Measurements from ENCODE around the gene ACSS1. TPM values are rescaled to one million over a fixed set of nuclear protein-coding genes. Genes with fewer than 3 reads are reported as not detected.

The ACSS1 gene
- total RNA-seq, 1 donor from 2014 or later = not detected

GRCh38 chr20:25076201-25076600 is 18.3 kb upstream of the ACSS1 start:
- H3K79me2 ChIP-seq (ENCODE audit: low read depth) = no peaks in the 10 kb centered on the region
- no peak overlapping the region for H3K4me3 Mint-ChIP-seq
- no peaks in the 10 kb centered on the region for H3K36me3 Mint-ChIP-seq
- no peaks in the 10 kb centered on the region for H3F3A ChIP-seq (ENCODE audit: low read depth)
- H3K9me3 ChIP-seq (ENCODE audit: low read depth) = no peaks in the 10 kb centered on the region
- H2AFZ ChIP-seq (replicated peaks) = no peak overlapping the region
- peaks cover 99% of the 10 kb centered on the region for H3K27me3 ChIP-seq
- no peak overlapping the region for H3K4me2 ChIP-seq
- H3K27ac ChIP-seq = no peak overlapping the region
- H3K27ac Mint-ChIP-seq = no peak overlapping the region
- TF ChIP-seq CTCF (IDR thresholded peaks at IDR 0.05) (no peak), EZH2phosphoT487 (IDR thresholded peaks at IDR 0.05) (no peak), EZH2 (IDR thresholded peaks at IDR 0.05) (no peak)
- peaks cover 5% of the 10 kb centered on the region for H3K9me3 Mint-ChIP-seq
- H3K9ac ChIP-seq = no peak overlapping the region
- peaks cover 2% of the 10 kb centered on the region for H3K4me1 Mint-ChIP-seq
- H3K36me3 ChIP-seq = no peaks in the 10 kb centered on the region
- no peaks in the 10 kb centered on the region for H3K4me1 ChIP-seq
- peaks cover 45% of the 10 kb centered on the region for H3K27me3 Mint-ChIP-seq (ENCODE audit: insufficient read depth, low read depth)
- H4K20me1 ChIP-seq (ENCODE audit: low read depth) = peaks cover 27% of the 10 kb centered on the region
- no peak for DNase-seq (ENCODE audit: low spot score)
- H3K4me3 ChIP-seq = no peak overlapping the region

GRCh38 chr20:25073544-25073943 is 15.6 kb upstream of the ACSS1 start:
- H3K9me3 Mint-ChIP-seq = peaks cover 3% of the 10 kb centered on the region
- H3K27me3 Mint-ChIP-seq (ENCODE audit: insufficient read depth, low read depth) = peaks cover 29% of the 10 kb centered on the region

GRCh38 chr20:25072226-25072811 is 14.4 kb upstream of the ACSS1 start:
- Histone ChIP-seq H3K9me3 (ENCODE audit: low read depth) (no peaks in the 10 kb centered on the region), H3K4me3 (no peak overlapping the region), H3F3A (ENCODE audit: low read depth) (peaks cover 6% of the 10 kb centered on the region), H3K27me3 (peaks cover 99% of the 10 kb centered on the region), H3K4me1 (no peaks in the 10 kb centered on the region), H3K9ac (no peak overlapping the region), H4K20me1 (ENCODE audit: low read depth) (peaks cover 5% of the 10 kb centered on the region), H3K4me2 (no peak overlapping the region), H3K79me2 (ENCODE audit: low read depth) (no peaks in the 10 kb centered on the region), H2AFZ (replicated peaks) (no peak overlapping the region), H3K36me3 (no peaks in the 10 kb centered on the region), H3K27ac (no peak overlapping the region)
- Mint-ChIP-seq H3K9me3 (peaks cover 3% of the 10 kb centered on the region), H3K27me3 (ENCODE audit: insufficient read depth, low read depth) (peaks cover 18% of the 10 kb centered on the region), H3K36me3 (no peaks in the 10 kb centered on the region), H3K4me3 (no peak overlapping the region), H3K4me1 (peaks cover 2% of the 10 kb centered on the region), H3K27ac (no peak overlapping the region)
- no peak for DNase-seq (ENCODE audit: low spot score)
- TF ChIP-seq CTCF (IDR thresholded peaks at IDR 0.05) = no peak
- no peak for TF ChIP-seq EZH2phosphoT487 (IDR thresholded peaks at IDR 0.05)
- no peak for TF ChIP-seq EZH2 (IDR thresholded peaks at IDR 0.05)

More at GRCh38 chr20:25073544-25073943, 15.6 kb upstream of the ACSS1 start:
- TF ChIP-seq CTCF (IDR thresholded peaks at IDR 0.05) (no peak), EZH2phosphoT487 (IDR thresholded peaks at IDR 0.05) (no peak), EZH2 (IDR thresholded peaks at IDR 0.05) (no peak)
- Histone ChIP-seq H3F3A (ENCODE audit: low read depth) (no peaks in the 10 kb centered on the region), H4K20me1 (ENCODE audit: low read depth) (peaks cover 9% of the 10 kb centered on the region), H3K36me3 (no peaks in the 10 kb centered on the region), H3K4me1 (no peaks in the 10 kb centered on the region), H3K9me3 (ENCODE audit: low read depth) (no peaks in the 10 kb centered on the region), H3K4me2 (no peak overlapping the region), H3K27ac (no peak overlapping the region), H3K27me3 (peaks cover 99% of the 10 kb centered on the region), H3K9ac (no peak overlapping the region), H2AFZ (replicated peaks) (no peak overlapping the region), H3K79me2 (ENCODE audit: low read depth) (no peaks in the 10 kb centered on the region), H3K4me3 (no peak overlapping the region)
- DNase-seq (ENCODE audit: low spot score) = no peak
- no peak overlapping the region for H3K4me3 Mint-ChIP-seq
- H3K4me1 Mint-ChIP-seq = peaks cover 2% of the 10 kb centered on the region
- H3K27ac Mint-ChIP-seq = no peak overlapping the region
- no peaks in the 10 kb centered on the region for H3K36me3 Mint-ChIP-seq

Data from neural progenitor cell (in vitro differentiated cells).